HCT116 (cell line): ENCODE data around the gene ZCCHC9.

ENCODE experiments used
- CTCF ChIP-seq, 3 experiments: fragments of 200-600 bp in 1 of 3; sonication (generic) in 1 of 3; IDR thresholded peaks in 2 of 3; conservative IDR thresholded peaks in 1 of 3; 2 replicates each; pipeline ENCODE4 v1.5.1; 2012 to 2017; ENCODE audit warnings: low read depth in 2 of 3, low read length in 2 of 3, antibody characterized with exemption in 1 of 3, borderline replicate concordance in 1 of 3, control low read depth in 1 of 3, mild to moderate bottlenecking in 1 of 3, mixed read lengths in 1 of 3, mixed run types in 1 of 3, moderate library complexity in 1 of 3; ENCODE audit not compliant: insufficient read depth in 1 of 3
- EZH2 ChIP-seq: fragments of 200-600 bp; sonication (generic); IDR thresholded peaks from 2 replicates; pipeline ENCODE4 v1.6.1; 2017; ENCODE audit warnings: antibody characterized with exemption, mixed run types
- TF ChIP-seq, protein P1 (sequence below): IDR thresholded peaks from 2 replicates; pipeline ENCODE4 v1.6.1; 2012

DNA sequence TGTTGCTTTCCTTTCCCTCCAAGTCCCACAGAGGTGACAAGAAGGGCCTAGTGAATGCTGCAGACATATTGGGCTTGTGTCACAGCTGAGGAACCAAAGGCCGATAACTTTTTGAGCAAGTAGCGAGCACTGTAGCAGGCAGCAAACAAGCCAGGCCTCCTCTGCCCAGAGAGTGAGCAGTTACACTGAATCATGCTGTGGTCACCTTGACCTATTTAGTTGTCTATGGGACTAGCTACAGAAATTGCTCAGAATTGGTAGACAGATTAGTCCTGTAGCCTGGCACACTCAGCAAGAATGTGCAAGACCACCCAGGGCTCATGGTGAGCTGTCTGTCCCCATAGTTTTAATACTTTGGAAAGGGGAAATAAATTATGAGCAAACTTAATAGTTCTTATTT is 25.2 kb downstream of the ZCCHC9 start:
- TF ChIP-seq CTCF (IDR thresholded peaks at IDR 0.05 in 2 of 3, conservative IDR thresholded peaks at IDR 0.05 in 1 of 3; ENCODE audit: borderline replicate concordance in 1 of 3, insufficient read depth in 1 of 3, low read depth in 2 of 3, low read length in 2 of 3): no peak
- TF ChIP-seq EZH2: no peak
- TF ChIP-seq, protein P1, sequence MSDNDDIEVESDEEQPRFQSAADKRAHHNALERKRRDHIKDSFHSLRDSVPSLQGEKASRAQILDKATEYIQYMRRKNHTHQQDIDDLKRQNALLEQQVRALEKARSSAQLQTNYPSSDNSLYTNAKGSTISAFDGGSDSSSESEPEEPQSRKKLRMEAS: no peak
